OCI-LY1 (cell line): ENCODE data around the gene SNPH.

Source experiments
- EZH2 ChIP-seq: fragments of 200-600 bp; sonication (generic), shearing (Covaris generic); IDR thresholded peaks from 2 replicates; pipeline ENCODE4 v1.8.0; 2017; ENCODE audit warnings: borderline replicate concordance, mixed run types, mild to moderate bottlenecking, antibody characterized with exemption, low read length, moderate library complexity, mixed read lengths
- TF ChIP-seq, protein P1 (sequence below): fragments of 200-600 bp; sonication (generic), shearing (Covaris generic); IDR thresholded peaks from 2 replicates; pipeline ENCODE4 v1.5.1; 2017; ENCODE audit warnings: mild to moderate bottlenecking, antibody characterized with exemption, low read length, moderate library complexity, mixed read lengths

DNA sequence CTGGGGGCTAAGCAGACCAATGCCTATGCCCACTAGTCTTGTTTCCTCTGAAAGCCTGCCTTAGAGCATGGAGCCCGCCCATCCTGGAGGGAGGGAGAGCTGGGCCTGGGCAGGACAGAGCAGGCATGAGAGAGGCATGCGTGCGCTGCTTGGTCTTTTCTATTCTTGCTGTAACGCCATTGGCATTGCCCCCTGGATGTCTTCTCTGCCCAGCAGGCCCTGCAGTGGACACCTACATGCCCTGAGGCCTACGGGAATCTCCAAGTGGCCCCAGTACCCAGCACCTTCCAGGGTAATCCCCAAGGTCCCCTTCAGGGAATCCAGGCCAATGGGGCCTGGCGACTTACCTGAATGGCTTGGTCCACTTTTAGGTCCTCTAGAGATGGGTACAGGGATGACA is 53.9 kb downstream of the SNPH start:
- TF ChIP-seq, protein P1, sequence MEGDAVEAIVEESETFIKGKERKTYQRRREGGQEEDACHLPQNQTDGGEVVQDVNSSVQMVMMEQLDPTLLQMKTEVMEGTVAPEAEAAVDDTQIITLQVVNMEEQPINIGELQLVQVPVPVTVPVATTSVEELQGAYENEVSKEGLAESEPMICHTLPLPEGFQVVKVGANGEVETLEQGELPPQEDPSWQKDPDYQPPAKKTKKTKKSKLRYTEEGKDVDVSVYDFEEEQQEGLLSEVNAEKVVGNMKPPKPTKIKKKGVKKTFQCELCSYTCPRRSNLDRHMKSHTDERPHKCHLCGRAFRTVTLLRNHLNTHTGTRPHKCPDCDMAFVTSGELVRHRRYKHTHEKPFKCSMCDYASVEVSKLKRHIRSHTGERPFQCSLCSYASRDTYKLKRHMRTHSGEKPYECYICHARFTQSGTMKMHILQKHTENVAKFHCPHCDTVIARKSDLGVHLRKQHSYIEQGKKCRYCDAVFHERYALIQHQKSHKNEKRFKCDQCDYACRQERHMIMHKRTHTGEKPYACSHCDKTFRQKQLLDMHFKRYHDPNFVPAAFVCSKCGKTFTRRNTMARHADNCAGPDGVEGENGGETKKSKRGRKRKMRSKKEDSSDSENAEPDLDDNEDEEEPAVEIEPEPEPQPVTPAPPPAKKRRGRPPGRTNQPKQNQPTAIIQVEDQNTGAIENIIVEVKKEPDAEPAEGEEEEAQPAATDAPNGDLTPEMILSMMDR = no peak
- no peak for TF ChIP-seq EZH2
